HG03175 (cell line): ENCODE measurements around the gene PYGO1.
"Not testable (repeated sequence)": the region's sequence is repeated elsewhere in the genome, so short reads cannot be mapped to it uniquely, and the experiment has no call there.

ENCODE experiments used
- ATAC-seq: cut with Tn5 transposase; IDR thresholded peaks from one replicate; pipeline ENCODE4 v1.9.1; 2021; ENCODE audit warnings: mild to moderate bottlenecking, moderate library complexity; ENCODE audit not compliant: unreplicated experiment

Gene PYGO1

GRCh38 chr15:55588070-55588814 is at the start of gene PYGO1:
Gene PYGO1 (minus strand): TSS chr15:55588345. CDS start chr15:55587883, 462 bp downstream.
- ATAC-seq, result no peak

GRCh38 chr15:55637086-55637485 is 48.9 kb upstream of the PYGO1 start:
- ATAC-seq, result no peak

- ATAC-seq, result no peak
Measured at GRCh38 chr15:55633731-55634130, 45.6 kb upstream of the PYGO1 start.

GRCh38 chr15:55632434-55632833 is 44.3 kb upstream of the PYGO1 start:
- no peak for ATAC-seq

GRCh38 chr15:55630858-55631257 is 42.7 kb upstream of the PYGO1 start:
- ATAC-seq, result no peak

GRCh38 chr15:55628369-55628730 is 40.2 kb upstream of the PYGO1 start:
- ATAC-seq, result no peak

- ATAC-seq, result no peak
Measured at GRCh38 chr15:55627730-55628368, 39.7 kb upstream of the PYGO1 start.

GRCh38 chr15:55619783-55620182 is 31.6 kb upstream of the PYGO1 start:
- ATAC-seq, result no peak

GRCh38 chr15:55618387-55618786 is 30.2 kb upstream of the PYGO1 start:
- ATAC-seq, result no peak

- no peak for ATAC-seq
Measured at GRCh38 chr15:55615445-55615844, 27.3 kb upstream of the PYGO1 start.

GRCh38 chr15:55613727-55614126 is 25.6 kb upstream of the PYGO1 start:
- ATAC-seq, result no peak

GRCh38 chr15:55606214-55606613 is 18.1 kb upstream of the PYGO1 start:
- ATAC-seq, result no peak

GRCh38 chr15:55601374-55601773 is 13.2 kb upstream of the PYGO1 start:
- ATAC-seq, result no peak

GRCh38 chr15:55599439-55599838 is 11.3 kb upstream of the PYGO1 start:
- no peak for ATAC-seq

GRCh38 chr15:55593019-55593418 is 4.9 kb upstream of the PYGO1 start:
- ATAC-seq, result not testable (repeated sequence)

GRCh38 chr15:55590788-55591187 is 2.6 kb upstream of the PYGO1 start:
- no peak for ATAC-seq

GRCh38 chr15:55589287-55589686 is 1.1 kb upstream of the PYGO1 start:
- no peak for ATAC-seq

GRCh38 chr15:55588815-55589115 is 620 bp upstream of the PYGO1 start:
- ATAC-seq, result no peak

- ATAC-seq, result no peak
Measured at GRCh38 chr15:55587321-55588069, 650 bp downstream of the PYGO1 start.

GRCh38 chr15:55586808-55587207 is 1.3 kb downstream of the PYGO1 start:
- ATAC-seq, result no peak

- ATAC-seq, result no peak
Measured at GRCh38 chr15:55576943-55577342, 11.2 kb downstream of the PYGO1 start.

GRCh38 chr15:55574096-55574495 is 14.0 kb downstream of the PYGO1 start:
- no peak for ATAC-seq
